ENCODE measurements around the gene MARCHF5.
"Not testable (repeated sequence)": the region's sequence is repeated elsewhere in the genome, so short reads cannot be mapped to it uniquely, and the experiment has no call there.

The MARCHF5 gene

GRCh38 chr10:92304061-92304460 lies 13.1 kb downstream of the MARCHF5 start:
- no peak for DNase-seq (ENCODE audit: extremely low read depth in 1 of 2, low read depth in 1 of 2)

GRCh38 chr10:92305133-92306072 lies 14.4 kb downstream of the MARCHF5 start:
- no peak for DNase-seq (ENCODE audit: extremely low read depth in 1 of 2, low read depth in 1 of 2)

- DNase-seq (ENCODE audit: extremely low read depth in 1 of 2, low read depth in 1 of 2): no peak
Observed at GRCh38 chr10:92309272-92309671, 18.3 kb downstream of the MARCHF5 start.

- no peak for DNase-seq (ENCODE audit: extremely low read depth in 1 of 2, low read depth in 1 of 2)
Observed at GRCh38 chr10:92313750-92314149, 22.8 kb downstream of the MARCHF5 start.

GRCh38 chr10:92316610-92317009 lies 25.6 kb downstream of the MARCHF5 start:
- DNase-seq (ENCODE audit: extremely low read depth in 1 of 2, low read depth in 1 of 2): no peak

- DNase-seq (ENCODE audit: extremely low read depth in 1 of 2, low read depth in 1 of 2): no peak
Observed at GRCh38 chr10:92323079-92323478, 32.1 kb downstream of the MARCHF5 start.

GRCh38 chr10:92327445-92328433 lies 36.8 kb downstream of the MARCHF5 start:
- no peak for DNase-seq (ENCODE audit: extremely low read depth in 1 of 2, low read depth in 1 of 2)

GRCh38 chr10:92328993-92329392 lies 38.0 kb downstream of the MARCHF5 start:
- DNase-seq (ENCODE audit: extremely low read depth in 1 of 2, low read depth in 1 of 2): no peak

- DNase-seq (ENCODE audit: extremely low read depth in 1 of 2, low read depth in 1 of 2): not testable (repeated sequence)
Observed at GRCh38 chr10:92329927-92330326, 39.0 kb downstream of the MARCHF5 start.

GRCh38 chr10:92342796-92343195 lies 51.8 kb downstream of the MARCHF5 start:
- DNase-seq (ENCODE audit: extremely low read depth in 1 of 2, low read depth in 1 of 2): no peak

GRCh38 chr10:92345575-92345974 lies 54.6 kb downstream of the MARCHF5 start:
- DNase-seq (ENCODE audit: extremely low read depth in 1 of 2, low read depth in 1 of 2): not testable (repeated sequence)

GRCh38 chr10:92347035-92347676 lies 56.2 kb downstream of the MARCHF5 start:
- DNase-seq (ENCODE audit: extremely low read depth in 1 of 2, low read depth in 1 of 2): not testable (repeated sequence)

- DNase-seq (ENCODE audit: extremely low read depth in 1 of 2, low read depth in 1 of 2): no peak
Observed at GRCh38 chr10:92350411-92350810, 59.4 kb downstream of the MARCHF5 start.

- DNase-seq (ENCODE audit: extremely low read depth in 1 of 2, low read depth in 1 of 2): no peak
Observed at GRCh38 chr10:92354587-92354986, 63.6 kb downstream of the MARCHF5 start.

- no peak for DNase-seq (ENCODE audit: extremely low read depth in 1 of 2, low read depth in 1 of 2)
Observed at GRCh38 chr10:92356041-92356440, 65.1 kb downstream of the MARCHF5 start.

GRCh38 chr10:92363498-92363897 lies 72.5 kb downstream of the MARCHF5 start:
- no peak for DNase-seq (ENCODE audit: extremely low read depth in 1 of 2, low read depth in 1 of 2)

- no peak for DNase-seq (ENCODE audit: extremely low read depth in 1 of 2, low read depth in 1 of 2)
Observed at GRCh38 chr10:92366412-92367021, 75.5 kb downstream of the MARCHF5 start.

GRCh38 chr10:92377962-92378361 lies 87.0 kb downstream of the MARCHF5 start:
- no peak for DNase-seq (ENCODE audit: extremely low read depth in 1 of 2, low read depth in 1 of 2)

- no peak for DNase-seq (ENCODE audit: extremely low read depth in 1 of 2, low read depth in 1 of 2)
Observed at GRCh38 chr10:92381543-92381954, 90.6 kb downstream of the MARCHF5 start.

GRCh38 chr10:92382631-92383030 lies 91.7 kb downstream of the MARCHF5 start:
- DNase-seq (ENCODE audit: extremely low read depth in 1 of 2, low read depth in 1 of 2): no peak

All from activated CD8-positive, alpha-beta memory T cell treated with anti-CD3 and anti-CD28 coated beads for 1 hour (primary cell).